8988T (cell line): Measurements from ENCODE around the gene PRAF2.

Source experiments
- DNase-seq: peaks from one replicate; pipeline ENCODE4 v3.0.0; 2011

PRAF2 gene, protein sequence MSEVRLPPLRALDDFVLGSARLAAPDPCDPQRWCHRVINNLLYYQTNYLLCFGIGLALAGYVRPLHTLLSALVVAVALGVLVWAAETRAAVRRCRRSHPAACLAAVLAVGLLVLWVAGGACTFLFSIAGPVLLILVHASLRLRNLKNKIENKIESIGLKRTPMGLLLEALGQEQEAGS

DNA sequence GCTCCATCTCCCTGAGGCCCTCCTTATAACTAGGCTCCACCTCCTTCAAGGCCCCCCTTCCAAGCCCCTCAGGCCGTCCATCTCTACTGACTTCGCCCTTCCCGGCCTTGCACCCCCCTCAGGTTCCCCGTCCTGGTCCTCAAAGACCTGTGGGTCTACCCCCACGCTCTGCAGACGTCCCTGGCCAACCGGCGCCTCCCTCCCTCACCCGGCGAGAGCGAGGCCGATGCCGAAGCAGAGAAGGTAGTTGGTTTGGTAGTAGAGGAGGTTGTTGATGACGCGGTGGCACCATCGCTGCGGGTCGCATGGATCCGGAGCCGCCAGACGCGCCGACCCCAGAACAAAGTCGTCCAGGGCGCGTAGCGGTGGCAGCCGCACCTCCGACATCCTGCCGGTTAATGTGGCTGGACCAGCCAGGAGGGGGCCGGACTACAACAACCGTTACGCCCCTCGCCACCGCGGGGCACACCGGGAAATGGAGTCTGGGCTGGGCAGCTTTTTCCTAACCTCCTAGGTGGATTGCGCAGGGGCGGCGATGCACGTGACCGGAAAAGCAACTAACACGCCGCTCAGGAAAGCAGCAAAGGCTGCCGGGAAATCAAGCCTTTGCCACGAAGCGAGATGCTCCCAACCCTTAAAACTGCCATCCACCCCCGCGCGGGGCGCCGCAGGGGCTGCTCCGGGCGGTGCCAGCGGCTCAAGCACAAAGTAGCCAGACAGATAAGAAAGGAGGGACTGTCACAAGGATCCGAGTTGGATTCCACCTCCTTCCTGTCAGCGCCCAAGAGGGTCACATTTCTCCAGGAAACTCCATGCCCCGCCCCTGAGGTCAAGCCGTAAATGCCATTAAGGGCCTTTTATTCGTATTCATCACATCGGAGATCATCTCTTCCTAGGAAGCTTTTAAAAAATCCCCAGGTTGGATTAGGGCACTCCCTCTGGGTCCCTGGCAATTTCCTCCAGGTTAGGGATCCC is at the start of gene PRAF2:
Gene PRAF2, minus strand, starts transcription at position 402 of the 975 bp plus-strand sequence. Its CDS starts 15 bp downstream, at position 387.
- DNase-seq = no peak

GRCh38 chrX:49122499-49122898 is 48.7 kb upstream of the PRAF2 start:
- no peak for DNase-seq

DNA sequence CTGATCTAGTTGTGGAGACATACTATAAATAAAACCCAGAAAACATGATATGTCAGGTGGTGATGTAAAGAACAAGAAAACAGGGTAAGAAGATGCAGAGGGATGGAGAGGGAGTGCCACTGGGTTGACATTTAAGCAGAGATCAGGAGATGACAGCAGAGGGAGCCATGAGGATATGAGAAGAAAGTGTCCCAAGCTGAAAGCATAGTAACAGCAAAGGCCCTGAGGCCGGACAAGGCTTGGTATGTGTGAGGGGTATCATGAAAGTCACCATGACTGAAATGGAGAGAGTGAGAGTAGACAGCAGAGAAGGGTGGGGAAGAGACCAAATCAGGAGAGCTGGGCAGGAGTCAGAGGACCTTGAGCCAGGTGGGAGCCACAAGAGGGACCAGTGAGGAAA is 46.3 kb upstream of the PRAF2 start:
- no peak for DNase-seq

GRCh38 chrX:49117581-49117980 is 43.8 kb upstream of the PRAF2 start:
- no peak for DNase-seq

DNA sequence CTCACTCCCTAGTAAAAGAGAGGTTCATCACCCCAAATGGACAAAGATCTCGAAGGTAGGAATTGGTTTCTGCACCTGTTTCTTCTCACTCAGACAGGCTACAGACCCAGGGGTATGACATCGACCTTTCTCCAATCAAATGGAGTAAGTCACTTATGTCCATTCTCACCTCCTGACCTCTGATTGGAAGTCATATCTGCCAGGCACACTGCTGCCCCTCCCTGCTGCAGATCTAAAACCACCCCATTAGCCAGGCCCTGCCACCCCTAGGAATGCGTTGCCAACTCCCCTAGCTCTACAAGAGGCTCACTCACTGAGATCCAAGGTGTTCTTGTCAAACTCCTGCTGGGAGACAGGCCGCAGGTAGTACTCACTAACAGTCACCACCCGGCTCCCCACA is 42.9 kb upstream of the PRAF2 start:
- no peak for DNase-seq

DNA sequence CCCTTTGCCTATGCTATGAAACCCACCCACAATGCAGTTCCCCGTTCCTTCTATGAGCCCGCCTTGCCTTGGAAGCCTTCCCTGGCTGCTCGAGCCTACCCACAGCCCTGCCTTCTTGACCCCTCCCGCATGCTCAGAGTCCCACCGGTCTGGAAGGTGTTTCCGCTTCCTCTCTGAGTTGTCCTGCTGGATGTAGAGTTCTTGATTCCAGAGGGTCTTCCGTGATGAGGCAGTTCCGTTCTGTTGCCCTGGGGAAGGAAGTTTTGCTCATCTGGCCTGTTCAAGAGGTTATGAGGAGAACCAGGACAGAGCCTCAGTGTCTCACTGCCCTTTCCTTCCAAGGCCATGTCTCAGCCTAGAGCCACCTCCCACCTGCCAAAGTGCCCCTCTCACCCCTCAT is 42.3 kb upstream of the PRAF2 start:
- no peak for DNase-seq

- no peak for DNase-seq
Observed at GRCh38 chrX:49111791-49112190, 38.0 kb upstream of the PRAF2 start.

GRCh38 chrX:49110417-49110816 is 36.6 kb upstream of the PRAF2 start:
- DNase-seq = no peak

GRCh38 chrX:49108641-49109040 is 34.8 kb upstream of the PRAF2 start:
- DNase-seq = no peak

GRCh38 chrX:49106930-49107329 is 33.1 kb upstream of the PRAF2 start:
- DNase-seq = no peak

DNA sequence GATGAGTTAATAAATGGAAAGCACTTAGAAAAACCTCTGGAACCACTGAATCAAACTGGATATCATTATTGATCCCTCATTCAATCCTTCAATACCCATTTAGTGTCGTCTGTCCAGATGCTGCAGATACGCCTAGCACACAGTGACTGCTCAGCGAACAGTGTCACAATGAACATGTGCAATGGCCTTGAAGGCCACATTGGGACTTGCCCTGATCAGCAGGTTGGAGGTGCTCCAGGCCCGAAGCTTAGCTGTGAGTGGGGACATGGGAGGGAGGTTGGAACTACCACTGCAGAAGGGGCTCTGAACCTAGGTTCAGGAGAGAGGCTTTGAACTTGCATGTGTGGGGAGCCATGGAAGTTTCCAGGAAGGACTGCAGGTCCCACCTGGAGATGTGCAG is 32.5 kb upstream of the PRAF2 start:
- DNase-seq = no peak

GRCh38 chrX:49103637-49104036 is 29.8 kb upstream of the PRAF2 start:
- no peak for DNase-seq

- DNase-seq = no peak
Observed at GRCh38 chrX:49102190-49102589, 28.4 kb upstream of the PRAF2 start.

- DNase-seq = no peak
Observed at GRCh38 chrX:49101629-49101984, 27.8 kb upstream of the PRAF2 start.

GRCh38 chrX:49100704-49101628 is 27.2 kb upstream of the PRAF2 start:
- peak; percentile 85 for DNase-seq

GRCh38 chrX:49096419-49096818 is 22.6 kb upstream of the PRAF2 start:
- DNase-seq = no peak

- DNase-seq = no peak
Observed at GRCh38 chrX:49089553-49089952, 15.8 kb upstream of the PRAF2 start.

DNA sequence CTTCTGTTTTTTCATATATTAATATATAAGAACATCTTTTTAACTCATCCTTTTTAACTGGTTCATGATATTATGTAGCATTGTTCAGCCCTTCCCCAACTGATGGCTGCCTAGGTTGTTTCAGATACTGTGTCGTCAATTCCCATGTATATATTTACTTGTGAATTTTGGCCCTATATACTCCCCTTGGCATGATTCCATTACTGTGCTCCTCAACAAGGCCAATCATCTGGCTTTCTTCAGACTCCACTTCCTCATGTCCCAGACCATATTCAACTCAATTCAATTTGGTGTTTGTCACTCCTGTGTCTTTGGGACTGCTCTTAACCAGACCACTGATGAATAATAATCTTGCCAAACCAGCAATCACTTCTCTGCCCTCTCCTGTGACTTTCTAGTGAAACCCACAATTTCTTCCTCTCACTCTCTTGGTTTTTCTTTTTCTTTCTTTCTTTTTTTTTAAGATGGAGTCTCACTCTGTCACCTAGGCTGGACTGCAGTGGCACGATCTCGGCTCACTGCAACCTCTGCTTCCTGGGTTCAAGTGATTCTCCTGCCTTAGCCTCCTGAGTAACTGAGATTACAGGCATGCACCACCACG is 8.6 kb upstream of the PRAF2 start:
- no peak for DNase-seq

DNA sequence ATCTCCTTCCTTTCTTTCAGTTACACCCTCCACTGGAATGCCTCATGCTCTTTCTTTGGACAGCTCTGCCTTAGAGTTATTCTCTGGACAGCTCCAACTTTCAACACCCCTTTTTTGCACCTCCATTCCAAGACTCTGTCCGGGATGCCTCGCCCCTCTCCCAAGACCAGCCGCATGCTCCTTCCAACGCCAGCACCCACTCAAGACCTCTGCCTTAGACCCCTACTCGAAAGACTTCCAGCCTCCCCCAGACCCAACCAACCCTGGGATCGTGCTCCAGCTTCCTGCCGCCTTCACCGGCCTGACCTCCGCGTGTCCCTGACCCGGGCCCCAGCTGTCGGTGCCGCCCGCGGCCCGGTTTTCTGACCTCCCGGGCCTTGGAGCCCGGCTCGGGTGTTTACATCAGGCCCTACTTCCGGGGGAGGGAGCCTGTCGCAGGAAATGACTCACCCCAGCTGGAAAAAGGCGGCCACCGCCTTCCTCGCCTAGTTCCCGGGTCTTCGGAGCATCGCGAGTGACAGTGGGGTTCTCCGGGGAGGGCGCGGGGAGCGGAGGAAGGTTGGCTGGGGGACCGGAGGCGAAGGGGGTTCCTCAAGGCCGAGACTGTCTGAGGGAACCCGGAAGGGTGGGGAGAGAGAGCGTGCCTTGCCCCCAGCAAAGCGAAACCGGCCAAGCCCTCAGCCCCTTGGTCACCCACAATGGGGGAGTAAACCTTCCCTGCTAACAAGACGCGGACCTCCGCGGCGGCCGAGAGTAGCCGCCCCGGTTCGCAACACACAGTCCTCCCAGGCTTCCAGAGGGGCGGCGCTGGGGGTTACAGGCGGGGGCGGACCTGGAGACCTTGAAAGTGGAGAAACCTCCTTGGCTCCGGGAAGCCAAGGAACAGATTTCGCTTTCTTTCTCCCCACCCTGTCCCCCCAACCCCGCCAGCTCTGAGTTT is 6.0 kb upstream of the PRAF2 start, which contains the start of gene WDR45:
Gene WDR45, minus strand, starts transcription at position 399 of the 940 bp plus-strand sequence. CDS start 1,792 bp downstream, outside the sequence.
- peak; percentile 94 for DNase-seq

DNA sequence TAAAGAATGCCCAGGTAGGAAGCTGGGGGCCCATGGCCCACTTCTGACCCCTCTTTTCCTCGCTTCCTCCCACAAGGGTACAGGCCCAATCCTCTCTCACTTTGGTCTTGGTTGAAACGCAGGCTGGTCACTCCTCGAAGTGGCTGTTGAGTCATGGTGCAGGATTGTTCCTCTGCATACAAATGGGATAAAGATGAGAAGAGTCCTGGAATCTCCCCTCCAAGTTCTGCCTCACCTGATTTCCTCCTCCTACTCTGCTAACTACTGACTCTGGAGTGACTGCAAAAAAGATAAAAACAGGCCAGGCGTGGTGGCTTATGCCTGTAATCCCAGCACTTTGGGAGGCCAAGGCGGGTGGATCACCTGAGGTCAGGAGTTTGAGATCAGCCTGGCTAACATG is 4.1 kb upstream of the PRAF2 start:
- DNase-seq = peak; percentile 32

GRCh38 chrX:49075347-49075746 is 1.5 kb upstream of the PRAF2 start:
- peak; percentile 44 for DNase-seq

DNA sequence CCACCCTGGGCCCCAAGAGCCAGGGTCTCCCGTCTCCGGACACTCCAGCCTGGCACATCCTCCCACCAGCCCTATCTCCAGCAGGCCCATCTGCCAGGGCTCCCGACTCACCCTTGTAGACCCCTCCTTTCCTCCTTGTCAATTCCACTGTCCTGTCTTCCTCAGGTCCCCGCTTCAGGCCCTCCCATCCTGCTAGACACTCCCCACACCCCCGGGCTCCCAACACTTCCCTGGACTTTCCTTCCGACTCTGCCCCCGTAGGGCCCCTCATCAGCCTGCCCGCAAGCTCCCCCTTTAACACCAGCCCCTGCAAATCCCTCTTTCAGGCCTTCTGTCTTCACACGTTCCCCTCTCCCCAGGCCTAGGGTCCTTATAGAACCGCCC is 1.1 kb downstream of the PRAF2 start:
- peak; percentile 47 for DNase-seq
